Stimulated activated CD8-positive, alpha-beta memory T cell treated with anti-CD3 and anti-CD28 coated beads, Interleukin-12 subunit alpha, Interleukin-12 subunit beta, amount 100 ng/mL, for 1 hour (primary cell): ENCODE results near the gene FNBP1.
"Not testable (repeated sequence)": the region's sequence is repeated elsewhere in the genome, so short reads cannot be mapped to it uniquely, and the experiment has no call there.

Experiments used
- DNase-seq: peaks from one replicate; pipeline ENCODE4 v3.0.0-alpha.2; 2020; ENCODE audit warnings: low read depth

The FNBP1 gene

GRCh38 chr9:129918296-129918950, 124.6 kb downstream of the FNBP1 start:
- DNase-seq: no peak

- DNase-seq: no peak
Measured at GRCh38 chr9:129916707-129917106, 126.3 kb downstream of the FNBP1 start.

- DNase-seq: no peak
Measured at GRCh38 chr9:129914051-129914450, 128.9 kb downstream of the FNBP1 start.

- DNase-seq: no peak
Measured at GRCh38 chr9:129910628-129911567, 132.1 kb downstream of the FNBP1 start.

- no peak for DNase-seq
Measured at GRCh38 chr9:129909851-129910250, 133.1 kb downstream of the FNBP1 start.

- no peak for DNase-seq
Measured at GRCh38 chr9:129908906-129909305, 134.1 kb downstream of the FNBP1 start.

GRCh38 chr9:129907201-129907600, 135.8 kb downstream of the FNBP1 start:
- DNase-seq: no peak

- no peak for DNase-seq
Measured at GRCh38 chr9:129906298-129906697, 136.7 kb downstream of the FNBP1 start.

GRCh38 chr9:129904734-129905133, 138.3 kb downstream of the FNBP1 start:
- no peak for DNase-seq

- DNase-seq: no peak
Measured at GRCh38 chr9:129902740-129903134, 140.3 kb downstream of the FNBP1 start.

- no peak for DNase-seq
Measured at GRCh38 chr9:129901993-129902739, 140.8 kb downstream of the FNBP1 start.

GRCh38 chr9:129900263-129901027, 142.5 kb downstream of the FNBP1 start:
- DNase-seq: no peak

GRCh38 chr9:129899620-129900019, 143.4 kb downstream of the FNBP1 start:
- no peak for DNase-seq

- no peak for DNase-seq
Measured at GRCh38 chr9:129898185-129898584, 144.8 kb downstream of the FNBP1 start.

GRCh38 chr9:129897263-129897662, 145.7 kb downstream of the FNBP1 start:
- DNase-seq: no peak

GRCh38 chr9:129895376-129896268, 147.4 kb downstream of the FNBP1 start:
- no peak for DNase-seq

GRCh38 chr9:129894120-129894823, 148.7 kb downstream of the FNBP1 start:
- DNase-seq: no peak

GRCh38 chr9:129891569-129891968, 151.4 kb downstream of the FNBP1 start:
- DNase-seq: no peak

- not testable (repeated sequence) for DNase-seq
Measured at GRCh38 chr9:129890718-129891299, 152.2 kb downstream of the FNBP1 start.
